ENCODE measurements around the gene C17orf100.

DNA sequence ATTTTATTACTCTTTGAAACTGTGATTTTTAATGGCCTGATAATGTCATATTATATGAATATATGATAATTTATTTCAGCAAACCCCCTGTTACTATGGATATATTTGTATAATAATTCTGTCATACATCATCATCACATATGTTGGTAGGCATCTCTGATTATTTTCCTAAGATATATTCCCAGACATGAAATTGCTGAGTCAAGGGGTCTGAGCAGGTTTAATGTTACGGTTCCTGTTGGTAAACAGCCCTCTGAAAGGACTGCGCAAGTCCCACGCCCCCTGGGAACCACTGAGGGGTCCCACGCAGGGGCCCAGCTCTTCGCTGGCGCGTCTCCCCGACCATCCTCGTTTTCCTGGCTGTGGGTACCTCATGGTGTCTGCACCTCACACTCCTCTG is 37.4 kb downstream of the C17orf100 start:
- TF ChIP-seq, protein P1, sequence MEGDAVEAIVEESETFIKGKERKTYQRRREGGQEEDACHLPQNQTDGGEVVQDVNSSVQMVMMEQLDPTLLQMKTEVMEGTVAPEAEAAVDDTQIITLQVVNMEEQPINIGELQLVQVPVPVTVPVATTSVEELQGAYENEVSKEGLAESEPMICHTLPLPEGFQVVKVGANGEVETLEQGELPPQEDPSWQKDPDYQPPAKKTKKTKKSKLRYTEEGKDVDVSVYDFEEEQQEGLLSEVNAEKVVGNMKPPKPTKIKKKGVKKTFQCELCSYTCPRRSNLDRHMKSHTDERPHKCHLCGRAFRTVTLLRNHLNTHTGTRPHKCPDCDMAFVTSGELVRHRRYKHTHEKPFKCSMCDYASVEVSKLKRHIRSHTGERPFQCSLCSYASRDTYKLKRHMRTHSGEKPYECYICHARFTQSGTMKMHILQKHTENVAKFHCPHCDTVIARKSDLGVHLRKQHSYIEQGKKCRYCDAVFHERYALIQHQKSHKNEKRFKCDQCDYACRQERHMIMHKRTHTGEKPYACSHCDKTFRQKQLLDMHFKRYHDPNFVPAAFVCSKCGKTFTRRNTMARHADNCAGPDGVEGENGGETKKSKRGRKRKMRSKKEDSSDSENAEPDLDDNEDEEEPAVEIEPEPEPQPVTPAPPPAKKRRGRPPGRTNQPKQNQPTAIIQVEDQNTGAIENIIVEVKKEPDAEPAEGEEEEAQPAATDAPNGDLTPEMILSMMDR (IDR thresholded peaks at IDR 0.05 in 2 of 3, conservative IDR thresholded peaks at IDR 0.05 in 1 of 3; ENCODE audit: control insufficient read depth in 2 of 3, extremely low read depth in 1 of 3, insufficient read depth in 1 of 3, low read depth in 3 of 3, low read length in 3 of 3): no peak
- TF ChIP-seq ZNF207 (IDR thresholded peaks at IDR 0.05; ENCODE audit: borderline replicate concordance) (no peak), HCFC1 (IDR thresholded peaks at IDR 0.05; ENCODE audit: low read length) (no peak), POLR2A (IDR thresholded peaks at IDR 0.05; ENCODE audit: low read depth, low read length) (no peak), BMI1 (IDR thresholded peaks at IDR 0.05; ENCODE audit: borderline replicate concordance) (no peak), CHD4 (IDR thresholded peaks at IDR 0.05) (no peak), SRF (IDR thresholded peaks at IDR 0.05; ENCODE audit: low read depth in 2 of 2, low read length in 2 of 2) (no peak), CREB1 (IDR thresholded peaks at IDR 0.05; ENCODE audit: low read depth) (no peak), ZBTB33 (IDR thresholded peaks at IDR 0.05) (no peak), TCF7 (IDR thresholded peaks at IDR 0.05; ENCODE audit: borderline replicate concordance) (no peak), ZNF592 (IDR thresholded peaks at IDR 0.05) (no peak)
- TF ChIP-seq, protein P2, sequence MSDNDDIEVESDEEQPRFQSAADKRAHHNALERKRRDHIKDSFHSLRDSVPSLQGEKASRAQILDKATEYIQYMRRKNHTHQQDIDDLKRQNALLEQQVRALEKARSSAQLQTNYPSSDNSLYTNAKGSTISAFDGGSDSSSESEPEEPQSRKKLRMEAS (IDR thresholded peaks at IDR 0.05; ENCODE audit: low read depth, low read length): no peak
- TF ChIP-seq, protein P3, sequence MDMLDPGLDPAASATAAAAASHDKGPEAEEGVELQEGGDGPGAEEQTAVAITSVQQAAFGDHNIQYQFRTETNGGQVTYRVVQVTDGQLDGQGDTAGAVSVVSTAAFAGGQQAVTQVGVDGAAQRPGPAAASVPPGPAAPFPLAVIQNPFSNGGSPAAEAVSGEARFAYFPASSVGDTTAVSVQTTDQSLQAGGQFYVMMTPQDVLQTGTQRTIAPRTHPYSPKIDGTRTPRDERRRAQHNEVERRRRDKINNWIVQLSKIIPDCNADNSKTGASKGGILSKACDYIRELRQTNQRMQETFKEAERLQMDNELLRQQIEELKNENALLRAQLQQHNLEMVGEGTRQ (IDR thresholded peaks at IDR 0.05; ENCODE audit: borderline replicate concordance, low read depth, low read length): no peak
- TF ChIP-seq, protein P4, sequence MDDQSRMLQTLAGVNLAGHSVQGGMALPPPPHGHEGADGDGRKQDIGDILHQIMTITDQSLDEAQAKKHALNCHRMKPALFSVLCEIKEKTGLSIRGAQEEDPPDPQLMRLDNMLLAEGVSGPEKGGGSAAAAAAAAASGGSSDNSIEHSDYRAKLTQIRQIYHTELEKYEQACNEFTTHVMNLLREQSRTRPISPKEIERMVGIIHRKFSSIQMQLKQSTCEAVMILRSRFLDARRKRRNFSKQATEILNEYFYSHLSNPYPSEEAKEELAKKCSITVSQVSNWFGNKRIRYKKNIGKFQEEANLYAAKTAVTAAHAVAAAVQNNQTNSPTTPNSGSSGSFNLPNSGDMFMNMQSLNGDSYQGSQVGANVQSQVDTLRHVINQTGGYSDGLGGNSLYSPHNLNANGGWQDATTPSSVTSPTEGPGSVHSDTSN (IDR thresholded peaks at IDR 0.05; ENCODE audit: insufficient replicate concordance, low read depth, low read length): no peak
